Astrocyte (in vitro differentiated cells and primary cell): ENCODE data around the gene HAPLN2. TPM values are rescaled to one million over a fixed set of nuclear protein-coding genes. Genes with fewer than 3 reads are reported as not detected.

ENCODE experiments used
- DNase-seq: peaks from one replicate; pipeline ENCODE4 v3.0.0-alpha.2; 2010; ENCODE audit warnings: low read depth
- FAIRE-seq: peaks from 2 replicates; lab custom pipeline; 2011; peaks lifted over from hg19 to GRCh38; lab: Jason Lieb, UNC
- H2AFZ ChIP-seq: 2 replicates; pipeline ENCODE4 v1.6.0; 2012; ENCODE audit warnings: low read depth, low read length, inconsistent platforms
- H3K27ac ChIP-seq: 2 replicates; pipeline ENCODE4 v1.5.1; 2011; ENCODE audit warnings: low read depth, low read length, inconsistent platforms
- H3K27me3 ChIP-seq: 2 replicates; pipeline ENCODE4 v1.6.0; 2011; ENCODE audit warnings: low read length, inconsistent platforms; ENCODE audit not compliant: insufficient read depth
- H3K36me3 ChIP-seq: 2 replicates; pipeline ENCODE4 v1.5.1; 2011; ENCODE audit warnings: low read length, inconsistent platforms; ENCODE audit not compliant: insufficient read depth
- H3K4me1 ChIP-seq: 2 replicates; pipeline ENCODE4 v1.5.1; 2011; ENCODE audit warnings: low read length, inconsistent platforms; ENCODE audit not compliant: insufficient read depth
- H3K4me2 ChIP-seq: 2 replicates; pipeline ENCODE4 v1.6.0; 2012; ENCODE audit warnings: low read length, inconsistent platforms
- H3K4me3 ChIP-seq: 2 replicates; pipeline ENCODE4 v1.5.1; 2011; ENCODE audit warnings: low read depth, mild to moderate bottlenecking, low read length, inconsistent platforms; ENCODE audit not compliant: insufficient read depth
- H3K79me2 ChIP-seq: 2 replicates; pipeline ENCODE4 v1.6.0; 2012; ENCODE audit warnings: mild to moderate bottlenecking, low read length, inconsistent platforms; ENCODE audit not compliant: insufficient read depth
- H3K9ac ChIP-seq: 2 replicates; pipeline ENCODE4 v1.6.0; 2012; ENCODE audit warnings: mild to moderate bottlenecking, low read length, inconsistent platforms
- H3K9me3 ChIP-seq: 2 replicates; pipeline ENCODE4 v1.5.1; 2012; ENCODE audit warnings: low read depth, mild to moderate bottlenecking, low read length, inconsistent platforms; ENCODE audit not compliant: insufficient read depth
- H4K20me1 ChIP-seq: 2 replicates; pipeline ENCODE4 v1.6.0; 2012; ENCODE audit warnings: low read length, inconsistent platforms; ENCODE audit not compliant: insufficient read depth
- H3K27ac Mint-ChIP-seq: one replicate; pipeline ENCODE4 v1.8.0; 2021; ENCODE audit warnings: mild to moderate bottlenecking, mixed read lengths; ENCODE audit not compliant: unreplicated experiment
- H3K27me3 Mint-ChIP-seq: one replicate; pipeline ENCODE4 v1.8.0; 2021; ENCODE audit warnings: low read depth, mixed read lengths; ENCODE audit not compliant: unreplicated experiment
- H3K36me3 Mint-ChIP-seq: one replicate; pipeline ENCODE4 v1.8.0; 2021; ENCODE audit warnings: low read depth, mixed read lengths; ENCODE audit not compliant: unreplicated experiment
- H3K4me1 Mint-ChIP-seq: one replicate; pipeline ENCODE4 v1.8.0; 2021; ENCODE audit warnings: low read depth, mixed read lengths; ENCODE audit not compliant: unreplicated experiment
- H3K4me3 Mint-ChIP-seq: one replicate; pipeline ENCODE4 v1.8.0; 2021; ENCODE audit warnings: mild to moderate bottlenecking, moderate library complexity, mixed read lengths; ENCODE audit not compliant: unreplicated experiment
- H3K9me3 Mint-ChIP-seq: one replicate; pipeline ENCODE4 v1.8.0; 2021; ENCODE audit warnings: mild to moderate bottlenecking, mixed read lengths; ENCODE audit not compliant: unreplicated experiment
- CTCF ChIP-seq: IDR thresholded peaks from 2 replicates; pipeline ENCODE4 v1.5.1; 2011; ENCODE audit warnings: low read depth, mild to moderate bottlenecking, inconsistent platforms, low read length, moderate library complexity; ENCODE audit not compliant: insufficient read depth
- EZH2 ChIP-seq: IDR thresholded peaks from 2 replicates; pipeline ENCODE4 v1.6.1; 2012; ENCODE audit warnings: mild to moderate bottlenecking, low read length, inconsistent platforms; ENCODE audit not compliant: insufficient read depth
- total RNA-seq: library from RNA; stranded (reverse); gene quantifications from 2 replicates; pipeline ENCODE4 v1.2.1, GENCODE V29; 2021

Gene HAPLN2
- total RNA-seq, 1 donor from 2014 or later = not detected

- Mint-ChIP-seq H3K36me3 (no peaks in the 10 kb centered on the region), H3K4me3 (no peak overlapping the region), H3K9me3 (no peaks in the 10 kb centered on the region), H3K27me3 (peaks cover 44% of the 10 kb centered on the region), H3K4me1 (peaks cover 11% of the 10 kb centered on the region), H3K27ac (no peak overlapping the region)
- TF ChIP-seq CTCF = no peak
- TF ChIP-seq EZH2 = peak; percentile 22
- peaks cover 49% of the 10 kb centered on the region for H3K27me3 ChIP-seq
- H3K9ac ChIP-seq = no peak overlapping the region
- no peaks in the 10 kb centered on the region for H3K36me3 ChIP-seq
- no peak overlapping the region for H2AFZ ChIP-seq
- H3K4me2 ChIP-seq = no peak overlapping the region
- H3K27ac ChIP-seq = no peak overlapping the region
- no peaks in the 10 kb centered on the region for H4K20me1 ChIP-seq
- no peak for FAIRE-seq
- H3K4me3 ChIP-seq = no peak overlapping the region
- H3K4me1 ChIP-seq = no peaks in the 10 kb centered on the region
- H3K9me3 ChIP-seq = no peaks in the 10 kb centered on the region
- H3K79me2 ChIP-seq = no peaks in the 10 kb centered on the region
- DNase-seq = no peak
Measured at GRCh38 chr1:156619582-156619955, 354 bp downstream of the HAPLN2 start.

- no peak overlapping the region for H2AFZ ChIP-seq
- FAIRE-seq (no peak), DNase-seq (no peak)
- H4K20me1 ChIP-seq = no peaks in the 10 kb centered on the region
- H3K4me1 ChIP-seq = peaks cover 6% of the 10 kb centered on the region
- H3K27me3 ChIP-seq = peaks cover 61% of the 10 kb centered on the region
- H3K27ac ChIP-seq = no peak overlapping the region
- no peaks in the 10 kb centered on the region for H3K9me3 Mint-ChIP-seq
- H3K27ac Mint-ChIP-seq = no peak overlapping the region
- no peaks in the 10 kb centered on the region for H3K79me2 ChIP-seq
- H3K9me3 ChIP-seq = no peaks in the 10 kb centered on the region
- H3K4me2 ChIP-seq = no peak overlapping the region
- peak overlapping the region; percentile 67 for H3K4me3 Mint-ChIP-seq
- H3K27me3 Mint-ChIP-seq = peaks cover 60% of the 10 kb centered on the region
- H3K36me3 ChIP-seq = no peaks in the 10 kb centered on the region
- H3K4me3 ChIP-seq = no peak overlapping the region
- H3K9ac ChIP-seq = no peak overlapping the region
- no peak for TF ChIP-seq EZH2
- no peak for TF ChIP-seq CTCF
- H3K4me1 Mint-ChIP-seq = peaks cover 5% of the 10 kb centered on the region
- no peaks in the 10 kb centered on the region for H3K36me3 Mint-ChIP-seq
Measured at GRCh38 chr1:156622581-156623297, 3.5 kb downstream of the HAPLN2 start.
